Heart left ventricle (tissue), 13 donors: ENCODE results near the gene RIN3.

Source experiments
- CTCF ChIP-seq, 12 donors: fragments of 200-600 bp; sonication (generic) in 4 of 12; IDR thresholded peaks; one replicate each; pipeline versions ENCODE4 v1.5.0 to v1.8.0; 2018 to 2022; ENCODE audit warnings: antibody characterized with exemption in 12 of 12, mild to moderate bottlenecking in 5 of 12
- POLR2A ChIP-seq, 2 donors: fragments of 450-650 bp; IDR thresholded peaks; one replicate each; pipeline ENCODE4 v1.6.1; 2017; ENCODE audit warnings: antibody characterized with exemption in 2 of 2, mild to moderate bottlenecking in 2 of 2, moderate library complexity in 2 of 2
- donor health status: ischemic (EF 13 %, LVEDD 7.1; RV severe dilation, severe dysfunction).
- donor health status: DM: no; HTN: yes; CAD: no.
- donor health status: DM: no; HTN: no; CAD: no.
- donor health status: ischemic (EF 25% LVEDD 6.9; RV normal size, moderate dysfunction).
- donor health status: ischemic (EF 25% LVEDD 5.7; RV mildly dilated, moderate dysfunction).
- donor health status: ischemic (EF 35%, LVEDD 5.7; RV mildly dilated, moderate dysfunction).
- donor health status: nonischemic (EF 11% LVEDD 7.7; RV severe dilation, severe dysfunction).
- donor health status: DM: yes; HTN: yes; CAD: no.
- donor health status: PGD.
- donor health status: ischemic (EF 29% LVEDD 5.4; RV normal size, mild dysfunction).
- donor health status: nonischemic (EF 23%, LVEDD 6.1; RV moderate dilation, normal function).

GRCh38 chr14:92505826-92506225 is 7.8 kb upstream of the RIN3 start:
- TF ChIP-seq CTCF (IDR thresholded peaks at IDR 0.05) (no peak), POLR2A (IDR thresholded peaks at IDR 0.05) (no peak)
